Rectal smooth muscle tissue (tissue), 1 donor: ENCODE data around the gene CAB39.

Source experiments
- H3K27ac ChIP-seq: one replicate; pipeline ENCODE4 v1.7.0; 2013; ENCODE audit warnings: low read depth, low read length, inconsistent platforms
- H3K27me3 ChIP-seq: one replicate; pipeline ENCODE4 v1.7.0; 2013; ENCODE audit warnings: low read length; ENCODE audit not compliant: control insufficient read depth, insufficient read depth
- H3K36me3 ChIP-seq: one replicate; pipeline ENCODE4 v1.7.0; 2013; ENCODE audit warnings: low read length; ENCODE audit not compliant: control insufficient read depth, insufficient read depth
- H3K4me1 ChIP-seq: one replicate; pipeline ENCODE4 v1.7.0; 2013; ENCODE audit warnings: low read length; ENCODE audit not compliant: control insufficient read depth, insufficient read depth
- H3K4me3 ChIP-seq: one replicate; pipeline ENCODE4 v1.7.0; 2013; ENCODE audit warnings: low read length
- H3K9ac ChIP-seq: one replicate; pipeline ENCODE4 v1.7.0; 2013; ENCODE audit warnings: low read length

CAB39 gene

GRCh38 chr2:230749111-230749510 lies 36.5 kb downstream of the CAB39 start:
- no peak overlapping the region for H3K27ac ChIP-seq
- no peak overlapping the region for H3K4me3 ChIP-seq
- H3K27me3 ChIP-seq = no peaks in the 10 kb centered on the region
- H3K36me3 ChIP-seq = no peaks in the 10 kb centered on the region
- no peak overlapping the region for H3K9ac ChIP-seq
- H3K4me1 ChIP-seq = no peaks in the 10 kb centered on the region

DNA sequence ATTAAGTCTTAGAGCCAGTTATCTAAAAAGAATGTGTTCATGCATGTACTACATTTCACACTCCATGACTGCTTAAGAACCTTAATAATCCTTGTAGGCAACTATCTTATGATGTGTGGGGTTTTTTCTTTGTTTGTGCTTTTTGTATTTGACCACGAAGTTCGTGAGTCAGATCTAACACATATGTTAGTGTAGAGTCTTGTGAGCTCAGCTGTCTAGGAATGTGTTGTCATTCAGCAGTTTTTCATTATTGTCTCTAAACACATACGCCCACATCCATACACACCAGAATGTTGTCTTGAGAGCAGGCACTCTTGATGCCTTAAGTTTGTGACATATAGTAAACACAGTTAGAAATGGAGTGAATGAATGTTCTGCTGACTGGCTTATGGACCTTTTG lies 38.4 kb downstream of the CAB39 start:
- Histone ChIP-seq H3K27me3 (no peaks in the 10 kb centered on the region), H3K4me3 (no peak overlapping the region), H3K36me3 (no peaks in the 10 kb centered on the region), H3K27ac (no peak overlapping the region), H3K4me1 (no peaks in the 10 kb centered on the region), H3K9ac (no peak overlapping the region)

GRCh38 chr2:230754200-230754599 lies 41.6 kb downstream of the CAB39 start:
- Histone ChIP-seq H3K27ac (no peak overlapping the region), H3K27me3 (no peaks in the 10 kb centered on the region), H3K4me3 (no peak overlapping the region), H3K9ac (no peak overlapping the region), H3K4me1 (peaks cover 14% of the 10 kb centered on the region), H3K36me3 (no peaks in the 10 kb centered on the region)

DNA sequence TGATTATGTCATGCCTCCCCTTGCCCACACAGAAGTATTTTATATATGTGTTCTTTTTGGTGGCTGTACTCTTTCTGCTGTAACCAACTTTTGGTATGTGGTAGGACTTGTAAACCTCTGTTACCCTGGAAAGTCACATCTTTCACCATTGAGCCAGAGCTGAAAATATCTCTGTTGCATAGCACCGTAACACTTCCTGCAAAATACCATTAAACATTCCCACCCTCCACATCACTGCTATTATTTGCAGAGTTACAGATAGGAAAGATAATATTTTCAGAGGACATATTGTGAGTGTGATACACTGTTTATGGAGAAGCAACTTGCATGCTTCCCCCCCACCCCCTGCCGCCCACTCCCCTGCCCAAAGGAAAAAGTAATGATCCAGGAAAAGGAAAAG lies 44.8 kb downstream of the CAB39 start:
- Histone ChIP-seq H3K4me1 (peaks cover 14% of the 10 kb centered on the region), H3K4me3 (no peak overlapping the region), H3K27ac (peak overlapping the region; percentile 59), H3K27me3 (no peaks in the 10 kb centered on the region), H3K36me3 (no peaks in the 10 kb centered on the region), H3K9ac (no peak overlapping the region)

GRCh38 chr2:230758566-230759480 lies 46.2 kb downstream of the CAB39 start:
- Histone ChIP-seq H3K9ac (no peak overlapping the region), H3K27me3 (no peaks in the 10 kb centered on the region), H3K4me3 (no peak overlapping the region), H3K4me1 (peaks cover 14% of the 10 kb centered on the region), H3K36me3 (no peaks in the 10 kb centered on the region), H3K27ac (peak overlapping the region; percentile 41)

GRCh38 chr2:230759481-230760167 lies 47.0 kb downstream of the CAB39 start:
- Histone ChIP-seq H3K9ac (no peak overlapping the region), H3K27ac (no peak overlapping the region), H3K36me3 (no peaks in the 10 kb centered on the region), H3K27me3 (no peaks in the 10 kb centered on the region), H3K4me3 (no peak overlapping the region), H3K4me1 (peaks cover 14% of the 10 kb centered on the region)

DNA sequence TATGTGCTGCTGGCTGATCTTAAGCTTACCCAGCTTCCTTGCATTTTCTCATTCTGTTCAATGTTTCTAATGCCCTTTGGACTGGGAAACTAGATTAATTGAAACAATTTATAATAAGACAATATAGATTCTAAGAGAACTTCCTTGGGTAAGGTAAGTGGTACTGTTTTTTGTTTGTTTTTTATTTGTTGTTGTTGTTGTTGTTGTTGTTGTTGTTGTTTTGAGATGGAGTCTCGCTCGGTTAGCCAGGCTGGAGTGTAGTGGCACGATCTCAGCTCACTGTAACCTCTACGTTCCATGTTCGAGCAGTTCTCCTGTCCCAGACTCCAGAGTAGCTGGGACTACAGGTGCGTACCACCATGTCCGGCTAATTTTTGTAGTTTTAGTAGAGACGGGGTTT lies 49.1 kb downstream of the CAB39 start:
- Histone ChIP-seq H3K27me3 (no peaks in the 10 kb centered on the region), H3K36me3 (peaks cover 2% of the 10 kb centered on the region), H3K9ac (no peak overlapping the region), H3K4me1 (peaks cover 12% of the 10 kb centered on the region), H3K4me3 (no peak overlapping the region), H3K27ac (no peak overlapping the region)

GRCh38 chr2:230762317-230762896 lies 49.8 kb downstream of the CAB39 start:
- no peak overlapping the region for H3K27ac ChIP-seq
- H3K4me3 ChIP-seq = no peak overlapping the region
- H3K4me1 ChIP-seq = peaks cover 6% of the 10 kb centered on the region
- peaks cover 2% of the 10 kb centered on the region for H3K36me3 ChIP-seq
- no peaks in the 10 kb centered on the region for H3K27me3 ChIP-seq
- H3K9ac ChIP-seq = no peak overlapping the region

DNA sequence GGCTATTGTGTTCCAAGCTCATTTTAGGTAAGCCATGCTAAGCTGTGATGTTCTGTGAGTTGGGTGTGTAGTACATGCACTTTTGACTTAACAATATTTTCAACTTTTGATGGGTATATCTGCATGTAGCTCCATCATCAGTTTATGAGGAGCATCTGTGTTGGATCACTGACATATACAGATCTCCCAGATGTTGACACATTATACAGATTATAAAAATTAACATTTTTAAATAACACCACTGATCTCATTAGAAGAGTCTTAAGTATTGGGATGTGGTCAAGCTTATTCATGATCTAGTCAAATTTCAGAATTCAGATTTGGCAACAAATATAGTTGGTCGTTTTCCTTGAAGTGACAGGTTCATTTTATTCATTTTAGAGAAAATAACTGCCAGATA lies 51.7 kb downstream of the CAB39 start:
- H3K4me3 ChIP-seq = no peak overlapping the region
- no peaks in the 10 kb centered on the region for H3K4me1 ChIP-seq
- no peak overlapping the region for H3K27ac ChIP-seq
- H3K27me3 ChIP-seq = no peaks in the 10 kb centered on the region
- H3K36me3 ChIP-seq = peaks cover 2% of the 10 kb centered on the region
- H3K9ac ChIP-seq = no peak overlapping the region

- H3K36me3 ChIP-seq = peaks cover 2% of the 10 kb centered on the region
- no peak overlapping the region for H3K27ac ChIP-seq
- no peaks in the 10 kb centered on the region for H3K4me1 ChIP-seq
- H3K4me3 ChIP-seq = no peak overlapping the region
- no peak overlapping the region for H3K9ac ChIP-seq
- no peaks in the 10 kb centered on the region for H3K27me3 ChIP-seq
Observed at GRCh38 chr2:230765611-230766300, 53.1 kb downstream of the CAB39 start.

DNA sequence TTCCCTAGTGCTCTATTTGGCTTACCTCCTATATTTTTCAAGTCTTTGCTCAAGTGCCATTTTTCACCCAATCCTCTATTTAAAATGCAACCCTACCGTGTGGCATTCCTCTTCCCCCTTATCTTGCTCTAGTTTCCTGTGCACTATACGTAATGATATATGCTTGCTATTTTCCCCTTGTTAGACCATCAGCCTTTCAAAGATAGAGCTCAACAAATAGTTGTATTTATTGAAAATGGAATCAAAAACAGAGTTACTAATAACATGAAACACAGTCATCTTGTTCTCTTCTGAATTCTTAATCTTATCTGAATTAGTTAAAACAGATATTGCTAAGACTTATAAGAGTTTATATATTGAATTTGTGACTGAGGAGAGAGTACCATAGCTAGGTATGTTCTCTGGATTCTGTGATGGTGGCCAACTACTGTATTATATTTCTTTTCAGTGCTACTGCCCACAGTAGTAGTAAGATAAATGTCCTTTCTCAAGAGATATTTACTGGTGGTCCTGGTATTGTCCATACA lies 55.3 kb downstream of the CAB39 start:
- Histone ChIP-seq H3K9ac (no peak overlapping the region), H3K4me3 (no peak overlapping the region), H3K36me3 (peaks cover 2% of the 10 kb centered on the region), H3K27ac (no peak overlapping the region), H3K4me1 (no peaks in the 10 kb centered on the region), H3K27me3 (no peaks in the 10 kb centered on the region)

- Histone ChIP-seq H3K4me3 (no peak overlapping the region), H3K9ac (no peak overlapping the region), H3K4me1 (no peaks in the 10 kb centered on the region), H3K27ac (no peak overlapping the region), H3K27me3 (no peaks in the 10 kb centered on the region), H3K36me3 (peaks cover 2% of the 10 kb centered on the region)
Observed at GRCh38 chr2:230770804-230771203, 58.2 kb downstream of the CAB39 start.
